SK-N-SH (cell line): ENCODE data around the gene NUCB1. TPM values are rescaled to one million over a fixed set of nuclear protein-coding genes. Genes with fewer than 3 reads are reported as not detected.

Experiments
- CTCF ChIA-PET: fragments of 300-600, 350-600 bp; formaldehyde crosslinking; extraction: SDS; loops from one replicate; lab custom pipeline; 2021; lab: Yijun Ruan, JAX
- POLR2A ChIA-PET: fragments of 350-600 bp; sonication (Branson Sonifier 250); formaldehyde crosslinking; extraction: SDS; loops from one replicate; lab custom pipeline; 2020; ENCODE audit warnings: antibody characterized with exemption, inconsistent platforms; lab: Yijun Ruan, JAX
- DNase-seq: peaks from one replicate; pipeline ENCODE4 v3.0.0; 2012
- H2AFZ ChIP-seq: fragments of 200-600 bp; sonication (generic); 2 replicates; pipeline ENCODE4 v1.8.1; 2016; ENCODE audit warnings: antibody characterized with exemption, mild to moderate bottlenecking, low read depth
- H3F3A ChIP-seq: fragments of 200-600 bp; sonication (generic); replicated peaks from 2 replicates; pipeline ENCODE3; 2016; ENCODE audit warnings: antibody characterized with exemption, mild to moderate bottlenecking; ENCODE audit not compliant: insufficient read depth
- H3K27ac ChIP-seq, 2 experiments: fragments of 200-500 bp in 1 of 2; fragments of 200-600 bp in 1 of 2; sonication (Bioruptor generic) in 1 of 2; sonication (generic), shearing (Covaris generic) in 1 of 2; 2 replicates each; pipeline versions ENCODE4 v1.5.1 to v1.6.1; 2014 to 2016; ENCODE audit warnings: low read depth in 2 of 2, inconsistent platforms in 1 of 2, low read length in 1 of 2, mild to moderate bottlenecking in 1 of 2, mixed read lengths in 1 of 2
- H3K27me3 ChIP-seq: fragments of 200-600 bp; sonication (generic), shearing (Covaris generic); 2 replicates; pipeline ENCODE4 v1.6.1; 2016; ENCODE audit warnings: mixed run types; ENCODE audit not compliant: insufficient read depth
- H3K36me3 ChIP-seq, 2 experiments: fragments of 200-500 bp in 1 of 2; fragments of 200-600 bp in 1 of 2; sonication (Bioruptor generic) in 1 of 2; sonication (generic) in 1 of 2; replicated peaks in 1 of 2; 2 replicates each; pipeline versions ENCODE3 to v1.5.1; 2014 to 2016; ENCODE audit warnings: low read length in 1 of 2, mild to moderate bottlenecking in 1 of 2; ENCODE audit not compliant: insufficient read depth in 2 of 2, control insufficient read depth in 1 of 2
- H3K4me1 ChIP-seq, 2 experiments: fragments of 200-500 bp in 1 of 2; fragments of 200-600 bp in 1 of 2; sonication (Bioruptor generic) in 1 of 2; sonication (generic), shearing (Covaris generic) in 1 of 2; 2 replicates each; pipeline versions ENCODE4 v1.5.1 to v1.6.1; 2014 to 2016; ENCODE audit warnings: low read depth in 1 of 2, low read length in 1 of 2, mixed run types in 1 of 2; ENCODE audit not compliant: insufficient read depth in 2 of 2, control insufficient read depth in 1 of 2
- H3K4me2 ChIP-seq: fragments of 200-600 bp; sonication (generic), shearing (Covaris generic); 2 replicates; pipeline ENCODE4 v1.6.1; 2017; ENCODE audit warnings: mixed run types
- H3K4me3 ChIP-seq, 2 experiments: fragments of 200-500 bp in 1 of 2; fragments of 200-600 bp in 1 of 2; sonication (Bioruptor generic) in 1 of 2; sonication (generic), shearing (Covaris generic) in 1 of 2; 2 replicates each; pipeline versions ENCODE4 v1.5.1 to v1.8.1; 2014 to 2016; ENCODE audit warnings: low read depth in 2 of 2, inconsistent platforms in 1 of 2, low read length in 1 of 2, mild to moderate bottlenecking in 1 of 2, mixed read lengths in 1 of 2, moderate library complexity in 1 of 2
- H3K79me2 ChIP-seq: fragments of 200-600 bp; sonication (generic); 2 replicates; pipeline ENCODE4 v1.8.1; 2017; ENCODE audit warnings: mild to moderate bottlenecking; ENCODE audit not compliant: insufficient read depth
- H3K9ac ChIP-seq: fragments of 200-600 bp; sonication (generic); 2 replicates; pipeline ENCODE4 v1.6.1; 2017; ENCODE audit warnings: mixed run types
- H3K9me2 ChIP-seq: fragments of 200-600 bp; sonication (generic); 2 replicates; pipeline ENCODE4 v1.6.1; 2017; ENCODE audit warnings: mixed run types
- H3K9me3 ChIP-seq: fragments of 200-600 bp; sonication (generic); 2 replicates; pipeline ENCODE4 v1.6.1; 2017; ENCODE audit warnings: mixed run types, mild to moderate bottlenecking, moderate library complexity
- H4K20me1 ChIP-seq: fragments of 200-600 bp; sonication (generic); 2 replicates; pipeline ENCODE4 v1.6.1; 2017; ENCODE audit warnings: mild to moderate bottlenecking, mixed run types; ENCODE audit not compliant: insufficient read depth
- CHD2 ChIP-seq: fragments of 150-350 bp; IDR thresholded peaks from 2 replicates; pipeline ENCODE4 v1.6.1; 2018; ENCODE audit warnings: low read length; ENCODE audit not compliant: partially characterized antibody
- FOSL2 ChIP-seq: IDR thresholded peaks from 2 replicates; pipeline ENCODE4 v1.4.0; 2012; ENCODE audit warnings: low read depth, mild to moderate bottlenecking, moderate library complexity, borderline replicate concordance
- FOXM1 ChIP-seq: IDR thresholded peaks from 2 replicates; pipeline ENCODE4 v1.4.0; 2012; ENCODE audit warnings: low read depth, mild to moderate bottlenecking
- MEF2A ChIP-seq: IDR thresholded peaks from 2 replicates; pipeline ENCODE4 v1.4.0; 2012; ENCODE audit warnings: low read depth, borderline replicate concordance
- MXI1 ChIP-seq: IDR thresholded peaks from 2 replicates; pipeline ENCODE4 v1.6.1; 2012; ENCODE audit warnings: mild to moderate bottlenecking, low read depth, low read length, improper control_type of control experiment
- RAD21 ChIP-seq: IDR thresholded peaks from 2 replicates; pipeline ENCODE4 v1.6.1; 2012; ENCODE audit warnings: mild to moderate bottlenecking, low read length
- RXRA ChIP-seq: IDR thresholded peaks from 2 replicates; pipeline ENCODE4 v1.4.0; 2012; ENCODE audit warnings: low read depth, mild to moderate bottlenecking, borderline replicate concordance
- SIN3A ChIP-seq: IDR thresholded peaks from 2 replicates; pipeline ENCODE4 v1.6.1; 2012; ENCODE audit warnings: low read depth, mild to moderate bottlenecking, low read length, moderate library complexity, borderline replicate concordance
- SMC3 ChIP-seq: IDR thresholded peaks from 2 replicates; pipeline ENCODE4 v1.6.1; 2012; ENCODE audit warnings: low read depth, low read length, improper control_type of control experiment
- TCF12 ChIP-seq: IDR thresholded peaks from 2 replicates; pipeline ENCODE4 v1.4.0; 2012
- TEAD4 ChIP-seq: IDR thresholded peaks from 2 replicates; pipeline ENCODE4 v1.4.0; 2012; ENCODE audit warnings: mild to moderate bottlenecking, borderline replicate concordance; ENCODE audit not compliant: insufficient read depth
- YY1 ChIP-seq: IDR thresholded peaks from 2 replicates; pipeline ENCODE4 v1.4.0; 2012; ENCODE audit warnings: low read depth, mild to moderate bottlenecking
- WGBS: methylation state at CpG from one replicate; pipeline ENCODE4 v1.1.6; 2017; ENCODE audit warnings: low lambda C conversion rate; 5-methylcytosine and 5-hydroxymethylcytosine counted together
- polyA plus RNA-seq, 3 experiments: library from polyadenylated mRNA; depleted of rRNA; stranded (reverse); fragments of >200 nt; gene quantifications; 2 replicates each; pipeline ENCODE4 v1.2.3, GENCODE V29; 2012
- TF ChIP-seq, protein P1 (sequence below): fragments of 150-350 bp; IDR thresholded peaks from 2 replicates; pipeline ENCODE4 v1.6.1; 2017; ENCODE audit warnings: antibody characterized with exemption, low read length, low read depth, borderline replicate concordance
- TF ChIP-seq, protein P2 (sequence below): IDR thresholded peaks from 2 replicates; pipeline ENCODE4 v1.4.0; 2012; ENCODE audit warnings: low read depth
- TF ChIP-seq, protein P3 (sequence below): IDR thresholded peaks from 2 replicates; pipeline ENCODE4 v1.6.1; 2012; ENCODE audit warnings: mild to moderate bottlenecking, low read depth, low read length, moderate library complexity
- TF ChIP-seq, protein P4 (sequence below): IDR thresholded peaks from 2 replicates; pipeline ENCODE4; 2012
- TF ChIP-seq, protein P5 (sequence below): IDR thresholded peaks from 2 replicates; pipeline ENCODE4 v1.4.0; 2012; ENCODE audit warnings: low read depth, borderline replicate concordance
- TF ChIP-seq, protein P6 (sequence below): IDR thresholded peaks from 2 replicates; pipeline ENCODE4 v1.4.0; 2012; ENCODE audit warnings: low read depth, borderline replicate concordance

NUCB1 gene
- polyA plus RNA-seq, 1 of the 3 experiments (the other 2 are of a cell fraction) = 397 TPM

DNA sequence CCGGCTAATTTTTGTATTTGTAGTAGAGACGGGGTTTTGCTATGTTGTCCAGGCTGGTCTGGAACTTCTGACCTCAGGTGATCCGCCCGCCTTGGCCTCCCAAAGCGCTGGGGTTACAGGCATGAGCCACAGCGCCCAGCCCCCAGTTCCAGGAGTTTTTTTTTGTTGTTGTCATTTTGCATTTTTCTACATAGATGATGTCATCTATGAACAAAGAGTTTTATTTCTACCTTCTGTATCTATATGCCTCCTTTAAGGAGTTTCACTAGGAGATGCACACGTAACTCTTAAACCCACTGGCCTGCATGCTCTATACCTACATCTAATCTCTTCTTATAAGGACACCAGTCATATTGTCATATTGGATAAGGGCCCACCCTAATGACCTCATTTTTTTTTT is 38.1 kb downstream of the NUCB1 start (continued):
- TF ChIP-seq, protein P1, sequence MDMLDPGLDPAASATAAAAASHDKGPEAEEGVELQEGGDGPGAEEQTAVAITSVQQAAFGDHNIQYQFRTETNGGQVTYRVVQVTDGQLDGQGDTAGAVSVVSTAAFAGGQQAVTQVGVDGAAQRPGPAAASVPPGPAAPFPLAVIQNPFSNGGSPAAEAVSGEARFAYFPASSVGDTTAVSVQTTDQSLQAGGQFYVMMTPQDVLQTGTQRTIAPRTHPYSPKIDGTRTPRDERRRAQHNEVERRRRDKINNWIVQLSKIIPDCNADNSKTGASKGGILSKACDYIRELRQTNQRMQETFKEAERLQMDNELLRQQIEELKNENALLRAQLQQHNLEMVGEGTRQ = no peak

DNA sequence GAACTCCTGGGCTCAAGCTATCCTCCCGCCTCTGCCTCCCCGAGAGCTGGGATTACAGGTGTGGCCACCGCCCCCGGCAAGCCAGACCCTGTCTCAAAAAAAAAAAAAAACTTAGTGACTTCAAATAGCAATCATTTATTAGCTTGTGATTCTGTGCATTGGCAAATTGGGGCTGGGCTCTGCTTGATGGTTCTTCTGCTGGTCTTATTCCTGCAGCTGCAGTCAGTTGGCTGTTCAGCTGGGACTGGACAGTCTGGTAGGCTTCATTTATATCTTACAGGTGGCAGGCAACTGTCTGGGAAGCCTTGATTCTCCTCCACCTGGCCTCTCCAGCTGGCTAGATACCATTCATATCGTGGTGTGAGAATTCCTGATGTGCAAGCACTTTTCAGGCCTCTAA is 40.8 kb downstream of the NUCB1 start:
- DNase-seq = no peak
- H3K4me3 ChIP-seq = no peak overlapping the region
- H3K79me2 ChIP-seq = no peaks in the 10 kb centered on the region
- CTCF ChIA-PET = interaction anchor here (0.9 to 1.2 kb wide), 3 partner anchors 52 to 153 kb away, joined by 3 to 4 read pairs (median 4); partner anchors contain the start of genes GYS1 and RUVBL2
- 86% methylated on average over 5 of the region's 5 CpGs for WGBS
- no peaks in the 10 kb centered on the region for H3K36me3 ChIP-seq
- no peaks in the 10 kb centered on the region for H3K27me3 ChIP-seq
- POLR2A ChIA-PET = no interaction called here
- H2AFZ ChIP-seq = no peak overlapping the region
- H3K9me2 ChIP-seq = no peaks in the 10 kb centered on the region
- H3K4me1 ChIP-seq = no peaks in the 10 kb centered on the region
- TF ChIP-seq RXRA (no peak), TCF12 (no peak), SMC3 (no peak), SIN3A (no peak), TEAD4 (no peak), FOSL2 (no peak), FOXM1 (no peak), MXI1 (no peak), YY1 (no peak), MEF2A (no peak), CHD2 (no peak), RAD21 (no peak)
- TF ChIP-seq, protein P2, sequence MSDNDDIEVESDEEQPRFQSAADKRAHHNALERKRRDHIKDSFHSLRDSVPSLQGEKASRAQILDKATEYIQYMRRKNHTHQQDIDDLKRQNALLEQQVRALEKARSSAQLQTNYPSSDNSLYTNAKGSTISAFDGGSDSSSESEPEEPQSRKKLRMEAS = no peak
- TF ChIP-seq, protein P3, sequence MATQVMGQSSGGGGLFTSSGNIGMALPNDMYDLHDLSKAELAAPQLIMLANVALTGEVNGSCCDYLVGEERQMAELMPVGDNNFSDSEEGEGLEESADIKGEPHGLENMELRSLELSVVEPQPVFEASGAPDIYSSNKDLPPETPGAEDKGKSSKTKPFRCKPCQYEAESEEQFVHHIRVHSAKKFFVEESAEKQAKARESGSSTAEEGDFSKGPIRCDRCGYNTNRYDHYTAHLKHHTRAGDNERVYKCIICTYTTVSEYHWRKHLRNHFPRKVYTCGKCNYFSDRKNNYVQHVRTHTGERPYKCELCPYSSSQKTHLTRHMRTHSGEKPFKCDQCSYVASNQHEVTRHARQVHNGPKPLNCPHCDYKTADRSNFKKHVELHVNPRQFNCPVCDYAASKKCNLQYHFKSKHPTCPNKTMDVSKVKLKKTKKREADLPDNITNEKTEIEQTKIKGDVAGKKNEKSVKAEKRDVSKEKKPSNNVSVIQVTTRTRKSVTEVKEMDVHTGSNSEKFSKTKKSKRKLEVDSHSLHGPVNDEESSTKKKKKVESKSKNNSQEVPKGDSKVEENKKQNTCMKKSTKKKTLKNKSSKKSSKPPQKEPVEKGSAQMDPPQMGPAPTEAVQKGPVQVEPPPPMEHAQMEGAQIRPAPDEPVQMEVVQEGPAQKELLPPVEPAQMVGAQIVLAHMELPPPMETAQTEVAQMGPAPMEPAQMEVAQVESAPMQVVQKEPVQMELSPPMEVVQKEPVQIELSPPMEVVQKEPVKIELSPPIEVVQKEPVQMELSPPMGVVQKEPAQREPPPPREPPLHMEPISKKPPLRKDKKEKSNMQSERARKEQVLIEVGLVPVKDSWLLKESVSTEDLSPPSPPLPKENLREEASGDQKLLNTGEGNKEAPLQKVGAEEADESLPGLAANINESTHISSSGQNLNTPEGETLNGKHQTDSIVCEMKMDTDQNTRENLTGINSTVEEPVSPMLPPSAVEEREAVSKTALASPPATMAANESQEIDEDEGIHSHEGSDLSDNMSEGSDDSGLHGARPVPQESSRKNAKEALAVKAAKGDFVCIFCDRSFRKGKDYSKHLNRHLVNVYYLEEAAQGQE = no peak
- TF ChIP-seq, protein P4, sequence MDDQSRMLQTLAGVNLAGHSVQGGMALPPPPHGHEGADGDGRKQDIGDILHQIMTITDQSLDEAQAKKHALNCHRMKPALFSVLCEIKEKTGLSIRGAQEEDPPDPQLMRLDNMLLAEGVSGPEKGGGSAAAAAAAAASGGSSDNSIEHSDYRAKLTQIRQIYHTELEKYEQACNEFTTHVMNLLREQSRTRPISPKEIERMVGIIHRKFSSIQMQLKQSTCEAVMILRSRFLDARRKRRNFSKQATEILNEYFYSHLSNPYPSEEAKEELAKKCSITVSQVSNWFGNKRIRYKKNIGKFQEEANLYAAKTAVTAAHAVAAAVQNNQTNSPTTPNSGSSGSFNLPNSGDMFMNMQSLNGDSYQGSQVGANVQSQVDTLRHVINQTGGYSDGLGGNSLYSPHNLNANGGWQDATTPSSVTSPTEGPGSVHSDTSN = no peak
- TF ChIP-seq, protein P5, sequence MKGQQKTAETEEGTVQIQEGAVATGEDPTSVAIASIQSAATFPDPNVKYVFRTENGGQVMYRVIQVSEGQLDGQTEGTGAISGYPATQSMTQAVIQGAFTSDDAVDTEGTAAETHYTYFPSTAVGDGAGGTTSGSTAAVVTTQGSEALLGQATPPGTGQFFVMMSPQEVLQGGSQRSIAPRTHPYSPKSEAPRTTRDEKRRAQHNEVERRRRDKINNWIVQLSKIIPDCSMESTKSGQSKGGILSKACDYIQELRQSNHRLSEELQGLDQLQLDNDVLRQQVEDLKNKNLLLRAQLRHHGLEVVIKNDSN = no peak
- TF ChIP-seq, protein P6, sequence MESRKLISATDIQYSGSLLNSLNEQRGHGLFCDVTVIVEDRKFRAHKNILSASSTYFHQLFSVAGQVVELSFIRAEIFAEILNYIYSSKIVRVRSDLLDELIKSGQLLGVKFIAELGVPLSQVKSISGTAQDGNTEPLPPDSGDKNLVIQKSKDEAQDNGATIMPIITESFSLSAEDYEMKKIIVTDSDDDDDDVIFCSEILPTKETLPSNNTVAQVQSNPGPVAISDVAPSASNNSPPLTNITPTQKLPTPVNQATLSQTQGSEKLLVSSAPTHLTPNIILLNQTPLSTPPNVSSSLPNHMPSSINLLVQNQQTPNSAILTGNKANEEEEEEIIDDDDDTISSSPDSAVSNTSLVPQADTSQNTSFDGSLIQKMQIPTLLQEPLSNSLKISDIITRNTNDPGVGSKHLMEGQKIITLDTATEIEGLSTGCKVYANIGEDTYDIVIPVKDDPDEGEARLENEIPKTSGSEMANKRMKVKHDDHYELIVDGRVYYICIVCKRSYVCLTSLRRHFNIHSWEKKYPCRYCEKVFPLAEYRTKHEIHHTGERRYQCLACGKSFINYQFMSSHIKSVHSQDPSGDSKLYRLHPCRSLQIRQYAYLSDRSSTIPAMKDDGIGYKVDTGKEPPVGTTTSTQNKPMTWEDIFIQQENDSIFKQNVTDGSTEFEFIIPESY = no peak
- H3K27ac ChIP-seq = no peak overlapping the region
- no peak overlapping the region for H3K9ac ChIP-seq
- no peak overlapping the region for H3K4me2 ChIP-seq
- no peaks in the 10 kb centered on the region for H4K20me1 ChIP-seq
- no peaks in the 10 kb centered on the region for H3F3A ChIP-seq
- H3K9me3 ChIP-seq = no peaks in the 10 kb centered on the region
